Ectodermal cell (in vitro differentiated cells): ENCODE results near the gene SPOCK1.

ENCODE experiments used
- H3K27ac ChIP-seq: 2 replicates; pipeline ENCODE4 v1.7.0; 2013; ENCODE audit warnings: mild to moderate bottlenecking, low read depth, low read length; ENCODE audit not compliant: insufficient read depth, poor library complexity, severe bottlenecking
- H3K27me3 ChIP-seq: 2 replicates; pipeline ENCODE4 v1.7.0; 2013; ENCODE audit warnings: mild to moderate bottlenecking, low read length; ENCODE audit not compliant: insufficient read depth, control insufficient read depth, poor library complexity, severe bottlenecking
- H3K36me3 ChIP-seq: one replicate; pipeline ENCODE4 v1.7.0; 2013; ENCODE audit warnings: low read length; ENCODE audit not compliant: control insufficient read depth, insufficient read depth
- H3K4me1 ChIP-seq: one replicate; pipeline ENCODE4 v1.7.0; 2013; ENCODE audit warnings: low read length; ENCODE audit not compliant: control insufficient read depth, insufficient read depth
- H3K4me3 ChIP-seq: 2 replicates; pipeline ENCODE4 v1.7.0; 2013; ENCODE audit warnings: low read depth, low read length, control low read depth; ENCODE audit not compliant: insufficient read depth
- H3K9me3 ChIP-seq: 2 replicates; pipeline ENCODE4 v1.7.0; 2013; ENCODE audit warnings: mild to moderate bottlenecking, low read length, moderate library complexity; ENCODE audit not compliant: control insufficient read depth
- WGBS, 2 experiments: methylation state at CpG; one replicate each; pipeline ENCODE4 v1.1.7; 2013; ENCODE audit warnings: missing lambda C conversion rate in 2 of 2; 5-methylcytosine and 5-hydroxymethylcytosine counted together

SPOCK1 gene

DNA sequence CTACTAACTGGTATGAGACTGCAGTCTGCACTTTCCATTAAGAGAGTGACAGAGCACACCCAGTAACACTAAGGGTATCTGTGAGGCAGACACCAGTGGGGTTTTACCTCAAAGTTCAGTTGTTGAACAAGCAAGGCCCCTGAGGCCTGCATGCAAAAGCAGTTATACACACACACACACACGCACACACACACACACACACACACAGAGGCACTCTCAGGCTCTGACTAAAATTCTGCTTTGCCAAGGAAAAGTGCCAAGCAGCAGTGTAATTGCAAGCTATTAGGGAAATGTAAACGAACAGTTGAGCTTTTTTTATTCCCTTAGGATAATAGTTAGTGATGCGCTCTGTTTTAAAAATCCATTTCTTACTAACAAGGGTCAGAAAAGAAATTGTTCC, 377.1 kb downstream of the SPOCK1 start:
- Histone ChIP-seq H3K9me3 (no peaks in the 10 kb centered on the region), H3K4me1 (no peaks in the 10 kb centered on the region), H3K27me3 (no peaks in the 10 kb centered on the region), H3K4me3 (no peak overlapping the region), H3K27ac (no peak overlapping the region), H3K36me3 (no peaks in the 10 kb centered on the region)
- 70 to 83% methylated on average over 3 of the region's 3 CpGs for WGBS, 2 experiments

GRCh38 chr5:137119321-137119720, 379.8 kb downstream of the SPOCK1 start:
- no peak overlapping the region for H3K27ac ChIP-seq
- no peak overlapping the region for H3K4me3 ChIP-seq
- no peaks in the 10 kb centered on the region for H3K27me3 ChIP-seq
- no peaks in the 10 kb centered on the region for H3K36me3 ChIP-seq
- H3K4me1 ChIP-seq, result no peaks in the 10 kb centered on the region
- no peaks in the 10 kb centered on the region for H3K9me3 ChIP-seq
- 92 to 93% methylated on average over 4 to 6 of the region's 6 CpGs for WGBS, 2 experiments

GRCh38 chr5:137118629-137119028, 380.5 kb downstream of the SPOCK1 start:
- no peaks in the 10 kb centered on the region for H3K27me3 ChIP-seq
- no peaks in the 10 kb centered on the region for H3K4me1 ChIP-seq
- H3K27ac ChIP-seq, result no peak overlapping the region
- 88 to 94% methylated on average over 5 of the region's 5 CpGs for WGBS, 2 experiments
- no peaks in the 10 kb centered on the region for H3K9me3 ChIP-seq
- H3K4me3 ChIP-seq, result no peak overlapping the region
- no peaks in the 10 kb centered on the region for H3K36me3 ChIP-seq

DNA sequence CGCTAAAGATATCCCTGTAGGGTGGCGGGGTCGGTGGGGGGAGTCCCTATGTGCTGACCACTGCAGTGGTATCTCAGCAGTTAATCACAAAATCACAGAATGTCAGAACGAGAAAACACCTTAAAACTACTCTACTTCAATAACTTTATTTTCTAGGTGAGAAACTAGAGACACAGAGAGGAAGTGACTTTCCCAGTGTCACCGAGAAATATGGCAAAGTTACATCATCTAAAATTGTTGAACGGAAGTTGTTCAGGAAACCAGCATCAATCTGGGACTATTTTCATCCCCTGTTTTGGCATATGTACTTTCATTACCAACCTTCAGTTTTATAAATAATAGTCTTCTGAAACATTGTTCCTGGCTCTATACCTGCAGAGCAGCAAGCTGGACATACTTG, 384.0 kb downstream of the SPOCK1 start:
- no peaks in the 10 kb centered on the region for H3K27me3 ChIP-seq
- WGBS, 2 experiments, result 94 to 95% methylated on average over 6 of the region's 6 CpGs
- no peaks in the 10 kb centered on the region for H3K36me3 ChIP-seq
- no peak overlapping the region for H3K27ac ChIP-seq
- H3K4me1 ChIP-seq, result no peaks in the 10 kb centered on the region
- H3K9me3 ChIP-seq, result no peaks in the 10 kb centered on the region
- H3K4me3 ChIP-seq, result no peak overlapping the region

DNA sequence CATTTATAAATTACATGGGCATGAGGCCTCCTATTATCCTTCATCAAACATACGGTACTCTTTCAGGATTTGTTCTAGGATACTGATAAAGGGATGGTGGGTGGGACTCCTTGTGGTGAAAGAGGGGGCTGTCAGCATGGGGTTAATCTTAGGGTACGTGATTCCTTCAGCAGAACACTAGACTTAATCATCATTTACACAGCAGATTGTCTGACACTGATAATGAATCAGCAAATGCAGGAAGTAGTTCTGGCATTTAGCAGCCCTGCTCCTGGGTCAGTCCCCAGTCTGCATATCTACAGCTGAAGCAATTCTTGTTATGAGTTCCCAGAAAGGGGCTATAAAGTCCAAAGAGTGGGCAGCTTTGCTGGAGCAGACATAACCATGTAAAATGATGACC, 384.6 kb downstream of the SPOCK1 start:
- H3K36me3 ChIP-seq, result no peaks in the 10 kb centered on the region
- no peaks in the 10 kb centered on the region for H3K9me3 ChIP-seq
- H3K27ac ChIP-seq, result no peak overlapping the region
- H3K4me1 ChIP-seq, result no peaks in the 10 kb centered on the region
- no peaks in the 10 kb centered on the region for H3K27me3 ChIP-seq
- no peak overlapping the region for H3K4me3 ChIP-seq
- 63 to 95% methylated on average over 1 to 2 of the region's 2 CpGs for WGBS, 2 experiments

- WGBS, 2 experiments, result 95% methylated on average over 2 to 3 of the region's 3 CpGs
- no peaks in the 10 kb centered on the region for H3K27me3 ChIP-seq
- H3K4me3 ChIP-seq, result no peak overlapping the region
- no peaks in the 10 kb centered on the region for H3K4me1 ChIP-seq
- H3K36me3 ChIP-seq, result no peaks in the 10 kb centered on the region
- H3K27ac ChIP-seq, result no peak overlapping the region
- H3K9me3 ChIP-seq, result no peaks in the 10 kb centered on the region
These were observed 385.2 kb downstream of the SPOCK1 start for GRCh38 chr5:137113939-137114338.

DNA sequence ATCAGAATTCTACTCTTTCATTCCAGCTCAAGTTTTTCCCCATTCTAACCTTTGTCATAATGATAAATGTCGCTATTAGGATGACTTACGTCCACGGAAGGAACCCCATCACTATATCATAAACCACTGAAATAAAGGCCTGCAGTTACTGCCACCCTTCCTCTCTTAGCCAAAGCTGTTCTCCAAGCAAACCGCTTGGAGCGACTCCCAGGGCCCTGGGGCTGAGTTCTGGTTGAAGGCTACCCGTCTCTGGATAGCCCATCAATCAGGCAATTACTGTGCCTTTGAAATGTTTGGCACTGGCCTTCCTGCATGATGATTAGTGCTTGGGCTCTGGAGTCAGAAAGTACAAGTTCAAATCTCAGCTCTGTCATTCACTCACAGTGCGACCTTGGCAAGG, 386.0 kb downstream of the SPOCK1 start:
- 92 to 93% methylated on average over 7 of the region's 7 CpGs for WGBS, 2 experiments
- no peaks in the 10 kb centered on the region for H3K36me3 ChIP-seq
- H3K27ac ChIP-seq, result no peak overlapping the region

DNA sequence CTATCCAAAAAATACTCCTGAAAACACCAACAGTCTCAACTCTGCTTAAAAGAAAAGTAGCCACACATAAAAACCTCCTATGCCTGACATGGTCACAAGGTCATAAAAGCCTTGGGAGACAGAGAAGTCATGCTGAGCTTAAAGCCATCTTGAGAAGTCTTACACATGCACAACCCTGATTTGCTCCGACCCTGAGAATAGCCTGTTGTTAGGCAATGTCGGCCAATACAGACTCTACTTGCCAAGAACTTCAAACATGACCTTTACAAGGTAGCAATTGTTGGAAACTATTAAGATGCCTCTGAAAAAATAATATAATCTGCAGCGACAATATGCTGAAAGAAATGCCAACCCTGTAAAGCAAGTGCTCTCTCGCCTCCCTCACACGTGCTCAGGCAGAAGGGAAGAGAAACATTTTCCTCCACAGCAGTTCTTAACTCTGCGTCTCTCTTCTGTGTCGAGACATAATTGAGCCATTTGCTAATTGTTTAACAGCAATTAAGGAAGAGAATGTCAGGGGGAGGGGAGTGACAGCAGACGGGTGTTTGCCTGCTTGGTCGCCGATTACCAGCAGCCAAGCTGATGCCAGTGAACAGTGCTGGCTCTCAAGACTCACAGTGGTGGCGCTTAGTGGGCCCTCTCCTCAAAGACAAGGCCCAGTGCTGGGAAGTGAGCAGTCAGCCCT, 393.6 kb downstream of the SPOCK1 start:
- H3K36me3 ChIP-seq, result no peaks in the 10 kb centered on the region
- H3K27ac ChIP-seq, result no peak overlapping the region
- WGBS, 2 experiments, result 90 to 95% methylated on average over 11 of the region's 11 CpGs
- H3K27me3 ChIP-seq, result no peaks in the 10 kb centered on the region
- no peaks in the 10 kb centered on the region for H3K4me1 ChIP-seq
- no peaks in the 10 kb centered on the region for H3K9me3 ChIP-seq
- no peak overlapping the region for H3K4me3 ChIP-seq

More for the DNA sequence above, 386.0 kb downstream of the SPOCK1 start:
- H3K9me3 ChIP-seq, result no peaks in the 10 kb centered on the region
- H3K4me1 ChIP-seq, result no peaks in the 10 kb centered on the region
- no peaks in the 10 kb centered on the region for H3K27me3 ChIP-seq
- H3K4me3 ChIP-seq, result no peak overlapping the region

DNA sequence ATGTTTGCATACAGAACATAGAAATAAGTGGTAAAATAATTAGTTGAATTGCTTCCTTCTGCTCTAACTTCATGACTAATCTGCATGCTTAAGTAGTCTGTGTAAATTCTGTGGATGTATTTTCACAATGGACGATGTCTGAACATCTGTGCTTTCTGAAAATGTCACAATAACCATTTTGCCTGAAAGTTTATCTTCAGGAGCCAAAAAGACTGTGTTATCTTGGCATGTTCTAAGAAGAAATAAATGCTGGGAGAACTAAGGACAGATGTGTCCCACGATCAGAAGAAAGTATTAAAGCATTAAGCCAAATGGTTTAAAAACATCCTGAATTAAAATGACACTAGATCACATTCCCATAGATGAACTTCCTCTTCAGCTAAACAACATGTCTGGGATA, 397.6 kb downstream of the SPOCK1 start:
- no peak overlapping the region for H3K27ac ChIP-seq
- H3K4me3 ChIP-seq, result no peak overlapping the region

GRCh38 chr5:137099651-137100050, 399.5 kb downstream of the SPOCK1 start:
- Histone ChIP-seq H3K4me1 (no peaks in the 10 kb centered on the region), H3K9me3 (no peaks in the 10 kb centered on the region), H3K4me3 (no peak overlapping the region), H3K27me3 (no peaks in the 10 kb centered on the region), H3K36me3 (no peaks in the 10 kb centered on the region), H3K27ac (no peak overlapping the region)
- 91 to 95% methylated on average over 3 of the region's 3 CpGs for WGBS, 2 experiments

More for the DNA sequence above, 397.6 kb downstream of the SPOCK1 start:
- no peaks in the 10 kb centered on the region for H3K36me3 ChIP-seq
- H3K27me3 ChIP-seq, result no peaks in the 10 kb centered on the region
- H3K4me1 ChIP-seq, result no peaks in the 10 kb centered on the region
- H3K9me3 ChIP-seq, result no peaks in the 10 kb centered on the region
- 87 to 93% methylated on average over 2 of the region's 2 CpGs for WGBS, 2 experiments

GRCh38 chr5:137098663-137099062, 400.5 kb downstream of the SPOCK1 start:
- no peaks in the 10 kb centered on the region for H3K27me3 ChIP-seq
- H3K4me1 ChIP-seq, result no peaks in the 10 kb centered on the region
- H3K4me3 ChIP-seq, result no peak overlapping the region
- no peak overlapping the region for H3K27ac ChIP-seq
- 85 to 93% methylated on average over 4 of the region's 4 CpGs for WGBS, 2 experiments
- no peaks in the 10 kb centered on the region for H3K36me3 ChIP-seq
- no peaks in the 10 kb centered on the region for H3K9me3 ChIP-seq
